K562 (cell line): ENCODE data around the gene IPO5. TPM values are rescaled to one million over a fixed set of nuclear protein-coding genes. Genes with fewer than 3 reads are reported as not detected.
"Not testable (repeated sequence)": the region's sequence is repeated elsewhere in the genome, so short reads cannot be mapped to it uniquely, and the experiment has no call there.

Experiments
- ATAC-seq: fragments of 200-7000 bp; cut with Tn5 transposase; 3 replicates; pipeline ENCODE4 v1.9.1; 2020; ENCODE audit warnings: moderate library complexity
- BruUV-seq: library from RNA; stranded (reverse); fragments of 400-500 nt; replicated peaks from 2 replicates; lab custom pipeline; 2021; lab: Mats Ljungman, UMichigan
- CTCF ChIA-PET: fragments of 300-600 bp; formaldehyde crosslinking; extraction: SDS; loops from one replicate; lab custom pipeline; 2021; ENCODE audit warnings: low intra/inter-chr PET ratio; lab: Yijun Ruan, JAX
- POLR2A ChIA-PET: fragments of 300-600, 350-650 bp; sonication (Branson Sonifier 250); formaldehyde crosslinking; extraction: SDS; loops from one replicate; lab custom pipeline; 2021; ENCODE audit warnings: antibody characterized with exemption, inconsistent platforms; lab: Yijun Ruan, JAX
- DNase-seq, 4 experiments: peaks; one replicate each; pipeline versions ENCODE4 v3.0.0 to v3.0.0-alpha.2; 2011 to 2018; ENCODE audit warnings: low spot score in 3 of 4, mixed read lengths in 3 of 4; ENCODE audit errors: extremely low read depth in 1 of 4
- FAIRE-seq: peaks from 2 replicates; lab custom pipeline; 2011; peaks lifted over from hg19 to GRCh38; lab: Jason Lieb, UNC
- H2AFZ ChIP-seq: 2 replicates; pipeline ENCODE4 v1.6.0; 2011; ENCODE audit warnings: low read depth, low read length, control low read depth, inconsistent platforms
- H3K27ac ChIP-seq: fragments of 200-600 bp; 3 replicates; pipeline ENCODE4 v1.8.0; 2011; ENCODE audit warnings: low read depth, mild to moderate bottlenecking, control low read depth, inconsistent platforms, low read length, moderate library complexity, mixed read lengths; ENCODE audit errors: extremely low read depth
- H3K27me3 ChIP-seq, 2 experiments: fragments of 300-600 bp in 1 of 2; 2 replicates in 1 of 2; 3 replicates in 1 of 2; pipeline versions ENCODE4 v1.6.0 to v1.8.0; 2011; ENCODE audit warnings: inconsistent platforms in 2 of 2, low read length in 2 of 2, mild to moderate bottlenecking in 1 of 2, mixed read lengths in 1 of 2, moderate library complexity in 1 of 2; ENCODE audit not compliant: control insufficient read depth in 2 of 2, insufficient read depth in 2 of 2
- H3K36me3 ChIP-seq: fragments of 300-600 bp; 3 replicates; pipeline ENCODE4 v1.8.0; 2011; ENCODE audit warnings: mild to moderate bottlenecking, low read length, inconsistent platforms; ENCODE audit not compliant: control insufficient read depth, insufficient read depth
- H3K4me1 ChIP-seq, 2 experiments: fragments of 200-600 bp in 1 of 2; replicated peaks in 1 of 2; 2 replicates in 1 of 2; 3 replicates in 1 of 2; pipeline versions ENCODE4 v1.5.1 to v1.8.0; 2011; ENCODE audit warnings: inconsistent platforms in 2 of 2, low read length in 2 of 2, mild to moderate bottlenecking in 1 of 2, mixed read lengths in 1 of 2, moderate library complexity in 1 of 2; ENCODE audit not compliant: control insufficient read depth in 2 of 2, insufficient read depth in 2 of 2
- H3K4me2 ChIP-seq: 2 replicates; pipeline ENCODE4 v1.6.1; 2011; ENCODE audit warnings: low read length, control low read depth, inconsistent platforms, mixed read lengths; ENCODE audit not compliant: insufficient read depth
- H3K4me3 ChIP-seq: fragments of 200-600 bp; sonication (generic), shearing (Covaris generic); 2 replicates; pipeline ENCODE4 v1.5.1; 2016; ENCODE audit warnings: control low read depth, inconsistent platforms
- H3K79me2 ChIP-seq: fragments of 200-600 bp; 3 replicates; pipeline ENCODE4 v1.8.0; 2011; ENCODE audit warnings: low read length, inconsistent platforms; ENCODE audit not compliant: control insufficient read depth, insufficient read depth
- H3K9ac ChIP-seq, 2 experiments: 2 replicates each; pipeline versions ENCODE4 v1.6.0 to v1.6.1; 2011; ENCODE audit warnings: low read depth in 2 of 2, low read length in 2 of 2, control low read depth in 1 of 2, inconsistent platforms in 1 of 2, mild to moderate bottlenecking in 1 of 2, mixed read lengths in 1 of 2; ENCODE audit not compliant: insufficient read depth in 1 of 2
- H3K9me1 ChIP-seq: one replicate; pipeline ENCODE4 v1.6.0; 2011; ENCODE audit warnings: inconsistent platforms, mild to moderate bottlenecking, low read length, moderate library complexity; ENCODE audit not compliant: control insufficient read depth, insufficient read depth
- H3K9me3 ChIP-seq: replicated peaks from 2 replicates; pipeline ENCODE4 v1.5.1; 2011; ENCODE audit warnings: low read depth, low read length, inconsistent platforms; ENCODE audit not compliant: control insufficient read depth, insufficient read depth
- H4K20me1 ChIP-seq: replicated peaks from 2 replicates; pipeline ENCODE4 v1.6.1; 2011; ENCODE audit warnings: low read length, inconsistent platforms, mixed read lengths; ENCODE audit not compliant: control insufficient read depth, insufficient read depth
- AFF4 ChIP-seq: sonication (generic); formaldehyde crosslinking; IDR thresholded peaks from 2 replicates; pipeline ENCODE4 v1.8.0; 2023; ENCODE audit warnings: mild to moderate bottlenecking, missing genetic modification reagents
- BRD4 ChIP-seq: fragments of 200-600 bp; sonication (generic); IDR thresholded peaks from 2 replicates; pipeline ENCODE4 v1.6.1; 2017; ENCODE audit warnings: inconsistent platforms
- E2F8 ChIP-seq: fragments of 450-650 bp; IDR thresholded peaks from 2 replicates; pipeline ENCODE4 v1.7.1; 2018; ENCODE audit warnings: mild to moderate bottlenecking, low read depth; ENCODE audit not compliant: partially characterized antibody
- ELK3 ChIP-seq: fragments of 450-650 bp; formaldehyde crosslinking; IDR thresholded peaks from 2 replicates; pipeline ENCODE4 v1.4.0; 2020; ENCODE audit warnings: mild to moderate bottlenecking
- NRF1 ChIP-seq, 2 experiments: fragments of 450-650 bp; IDR thresholded peaks in 1 of 2; conservative IDR thresholded peaks in 1 of 2; 2 replicates each; pipeline ENCODE4 v1.6.1; 2014; ENCODE audit warnings: mild to moderate bottlenecking in 2 of 2
- WHSC1 ChIP-seq: IDR thresholded peaks from one replicate; pipeline ENCODE4 v1.6.1; 2012; ENCODE audit warnings: low read length, control low read depth, inconsistent platforms
- WGBS: fragments of 100-300 bp; shearing (Covaris generic); methylation state at CpG from one replicate; pipeline ENCODE4 v1.1.6; 2016; ENCODE audit warnings: low coverage, mixed read lengths; ENCODE audit not compliant: insufficient coverage; ENCODE audit errors: missing lambda C conversion rate; 5-methylcytosine and 5-hydroxymethylcytosine counted together
- in situ Hi-C: fragments of 300-500 bp; cut with MboI; formaldehyde crosslinking; loops from 4 replicates; pipeline ENCODE4 v1.15.0; 2018; ENCODE audit warnings: inconsistent platforms, mixed read lengths
- intact Hi-C: fragments of 100-400 bp; cut with micrococcal nuclease; formaldehyde crosslinking; loops from 2 replicates; pipeline ENCODE4 v1.14.2; 2022
- polyA plus RNA-seq, 8 experiments: library from polyadenylated mRNA; depleted of rRNA in 4 of 8; stranded (reverse) in 5 of 8; unstranded in 3 of 8; fragments of >200 nt; fragmentation: Nextera tagmentation in 2 of 8; fragmentation: Illumina TruSeq in 1 of 8; extraction: Ambion mirVana in 2 of 8; extraction: Trizol in 1 of 8; gene quantifications; 2 replicates each; pipeline versions ENCODE4 v1.2.1 to v1.2.3, GENCODE V29; 2011 to 2014; ENCODE audit warnings: inconsistent platforms in 1 of 8, missing spikeins in 1 of 8
- total RNA-seq, 7 experiments: library from RNA; depleted of rRNA in 6 of 7; stranded (reverse); fragments of >200 nt in 6 of 7; fragmentation: Illumina TruSeq in 2 of 7; extraction: Trizol in 2 of 7; gene quantifications; 2 replicates each; pipeline versions ENCODE4 v1.2.1 to v1.2.3, GENCODE V29; 2011 to 2021; ENCODE audit warnings: low replicate concordance in 1 of 7

The IPO5 gene
- total and polyA plus RNA-seq, 9 of the 15 experiments (the other 6 are each of a cell fraction or from before 2014, with no cell fraction given): 45.8 to 206 (median 134) TPM

GRCh38 chr13:98004997-98005396, 51.5 kb downstream of the IPO5 start:
- BruUV-seq, FAIRE-seq, H3K4me1 ChIP-seq, H3K9ac ChIP-seq, H3K79me2 ChIP-seq, H3K27ac ChIP-seq, CTCF ChIA-PET, intact Hi-C loops, H3K9me1 ChIP-seq, H3K4me2 ChIP-seq, H3K27me3 ChIP-seq, H4K20me1 ChIP-seq, DNase-seq, POLR2A ChIA-PET, H3K9me3 ChIP-seq, ATAC-seq, in situ Hi-C loops, H3K4me3 ChIP-seq, H2AFZ ChIP-seq: not testable (repeated sequence)
- 88% methylated on average over 4 of the region's 8 CpGs for WGBS
- peaks cover 87% of the 10 kb centered on the region; the same call in 2 of the 3 replicates for H3K36me3 ChIP-seq

- no peak for FAIRE-seq
- WGBS: 75% methylated on average over 5 of the region's 5 CpGs
- peaks cover 88% of the 10 kb centered on the region for H3K36me3 ChIP-seq
- no peak overlapping the region for H3K27ac ChIP-seq
- no peaks in the 10 kb centered on the region for H3K9me3 ChIP-seq
- H2AFZ ChIP-seq: no peak overlapping the region
- ATAC-seq: no peak
- no peaks in the 10 kb centered on the region; the same call in 1 of the 2 replicates for H4K20me1 ChIP-seq
- intact Hi-C loops: no loop called here
- H3K4me2 ChIP-seq: no peak overlapping the region
- in situ Hi-C loops: no loop called here
- POLR2A ChIA-PET: no interaction called here
- no peaks in the 10 kb centered on the region for H3K27me3 ChIP-seq
- DNase-seq: no peak
- no peaks in the 10 kb centered on the region for H3K9me1 ChIP-seq
- no peak overlapping the region for H3K9ac ChIP-seq
- CTCF ChIA-PET: interaction anchor here (1.0 kb wide), 1 partner anchor 152 kb away, joined by 3 read pairs; no protein-coding TSS in a partner anchor
- no peaks in the 10 kb centered on the region for H3K4me1 ChIP-seq
- no peaks in the 10 kb centered on the region for H3K79me2 ChIP-seq
- BruUV-seq: no TSS peak
- no peak overlapping the region for H3K4me3 ChIP-seq
- no peak for TF ChIP-seq BRD4
- TF ChIP-seq NRF1 (conservative IDR thresholded peaks at IDR 0.05 in 1 of 2, IDR thresholded peaks at IDR 0.05 in 1 of 2): no peak
- TF ChIP-seq AFF4 (CRISPR knock-in tag): no peak
- no peak for TF ChIP-seq WHSC1
- TF ChIP-seq E2F8: no peak
- no peak for TF ChIP-seq ELK3 (CRISPR knock-in tag)
These were observed 53.5 kb downstream of the IPO5 start for GRCh38 chr13:98007001-98007400.
